HepG2 (cell line): ENCODE results near the gene PODN. TPM values are rescaled to one million over a fixed set of nuclear protein-coding genes. Genes with fewer than 3 reads are reported as not detected.

Source experiments
- GLI4 ChIP-seq: sonication (generic); formaldehyde crosslinking; IDR thresholded peaks from 2 replicates; pipeline ENCODE4 v1.5.1; 2020; ENCODE audit warnings: missing genetic modification reagents, mild to moderate bottlenecking, moderate library complexity, borderline replicate concordance
- ZNF572 ChIP-seq: sonication (generic); formaldehyde crosslinking; IDR thresholded peaks from 2 replicates; pipeline ENCODE4 v1.5.1; 2020; ENCODE audit warnings: mild to moderate bottlenecking, missing genetic modification reagents
- polyA plus RNA-seq, 8 experiments: library from polyadenylated mRNA; depleted of rRNA in 3 of 8; stranded (reverse) in 7 of 8; unstranded in 1 of 8; fragments of >200 nt; fragmentation: Illumina TruSeq in 4 of 8; extraction: Trizol in 4 of 8; gene quantifications; 2 replicates each; pipeline versions ENCODE4 v1.2.1 to v1.2.3, GENCODE V29; 2011 to 2016; ENCODE audit warnings: low read depth in 4 of 8, missing spikeins in 1 of 8, mixed read lengths in 1 of 8; ENCODE audit not compliant: insufficient read depth in 1 of 8
- total RNA-seq, 5 experiments: library from RNA; depleted of rRNA; stranded (reverse); fragments of >200 nt; fragmentation: Illumina TruSeq; extraction: Trizol; gene quantifications; 2 replicates each; pipeline ENCODE4 v1.2.3, GENCODE V29; 2016; ENCODE audit warnings: low read depth in 1 of 5
- TF ChIP-seq, protein P1 (sequence below): sonication (generic); formaldehyde crosslinking; IDR thresholded peaks from 2 replicates; pipeline ENCODE4 v1.5.1; 2020; ENCODE audit warnings: mild to moderate bottlenecking, missing genetic modification reagents, moderate library complexity
- TF ChIP-seq, protein P2 (sequence below): sonication (generic); formaldehyde crosslinking; IDR thresholded peaks from 2 replicates; pipeline ENCODE4 v1.8.1; 2023; ENCODE audit warnings: missing genetic modification reagents, mild to moderate bottlenecking, borderline replicate concordance

The PODN gene
- total and polyA plus RNA-seq, 2 of the 13 experiments (the other 11 are each of a cell fraction or from before 2014, with no cell fraction given), result 0.13 TPM; not detected in 1

DNA sequence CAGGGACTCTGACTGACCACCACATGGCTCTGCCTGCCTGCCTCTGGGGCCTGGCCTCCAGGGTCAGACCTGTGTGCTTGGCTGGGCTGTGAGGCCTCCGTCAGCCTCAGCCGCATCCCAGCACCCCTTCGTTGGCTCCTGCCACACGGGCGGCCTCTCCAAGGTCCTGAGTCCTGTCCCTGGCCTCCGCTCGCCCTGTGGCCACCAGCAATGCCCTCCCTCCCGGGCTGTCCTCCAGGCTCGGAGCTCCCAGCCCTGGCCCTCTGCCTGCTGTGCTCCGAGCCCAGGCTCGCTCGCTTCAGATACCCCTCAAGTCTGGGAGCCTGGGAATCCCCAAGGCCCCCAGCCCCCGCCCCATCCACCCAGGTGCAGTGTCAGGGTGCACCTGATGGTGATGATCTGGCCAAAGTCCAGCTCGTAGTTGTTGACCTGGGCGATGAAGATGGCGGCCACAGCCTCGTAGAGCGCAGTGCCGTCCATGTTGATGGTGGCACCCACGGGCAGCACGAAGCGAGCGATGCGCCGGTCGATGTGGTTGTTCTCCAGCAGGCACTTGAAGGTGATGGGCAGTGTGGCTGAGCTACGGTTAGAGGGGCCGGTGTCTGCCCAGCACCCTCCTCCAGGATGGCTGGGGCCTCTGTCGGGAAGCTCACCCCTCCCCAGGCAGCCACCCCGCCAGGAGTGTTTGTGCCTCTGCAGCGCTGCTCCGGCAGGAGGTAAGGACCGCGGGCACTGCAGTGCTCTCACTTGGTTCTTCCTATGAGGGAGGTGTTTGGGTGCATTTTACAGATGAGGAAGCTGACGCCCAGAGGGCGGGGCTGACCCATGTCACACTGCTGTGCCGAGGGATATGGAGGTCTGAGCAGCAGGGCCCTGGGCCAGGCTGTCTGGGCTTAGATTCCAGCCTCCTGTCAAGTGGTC, 28.5 kb downstream of the PODN start (continued):
- TF ChIP-seq, protein P1, sequence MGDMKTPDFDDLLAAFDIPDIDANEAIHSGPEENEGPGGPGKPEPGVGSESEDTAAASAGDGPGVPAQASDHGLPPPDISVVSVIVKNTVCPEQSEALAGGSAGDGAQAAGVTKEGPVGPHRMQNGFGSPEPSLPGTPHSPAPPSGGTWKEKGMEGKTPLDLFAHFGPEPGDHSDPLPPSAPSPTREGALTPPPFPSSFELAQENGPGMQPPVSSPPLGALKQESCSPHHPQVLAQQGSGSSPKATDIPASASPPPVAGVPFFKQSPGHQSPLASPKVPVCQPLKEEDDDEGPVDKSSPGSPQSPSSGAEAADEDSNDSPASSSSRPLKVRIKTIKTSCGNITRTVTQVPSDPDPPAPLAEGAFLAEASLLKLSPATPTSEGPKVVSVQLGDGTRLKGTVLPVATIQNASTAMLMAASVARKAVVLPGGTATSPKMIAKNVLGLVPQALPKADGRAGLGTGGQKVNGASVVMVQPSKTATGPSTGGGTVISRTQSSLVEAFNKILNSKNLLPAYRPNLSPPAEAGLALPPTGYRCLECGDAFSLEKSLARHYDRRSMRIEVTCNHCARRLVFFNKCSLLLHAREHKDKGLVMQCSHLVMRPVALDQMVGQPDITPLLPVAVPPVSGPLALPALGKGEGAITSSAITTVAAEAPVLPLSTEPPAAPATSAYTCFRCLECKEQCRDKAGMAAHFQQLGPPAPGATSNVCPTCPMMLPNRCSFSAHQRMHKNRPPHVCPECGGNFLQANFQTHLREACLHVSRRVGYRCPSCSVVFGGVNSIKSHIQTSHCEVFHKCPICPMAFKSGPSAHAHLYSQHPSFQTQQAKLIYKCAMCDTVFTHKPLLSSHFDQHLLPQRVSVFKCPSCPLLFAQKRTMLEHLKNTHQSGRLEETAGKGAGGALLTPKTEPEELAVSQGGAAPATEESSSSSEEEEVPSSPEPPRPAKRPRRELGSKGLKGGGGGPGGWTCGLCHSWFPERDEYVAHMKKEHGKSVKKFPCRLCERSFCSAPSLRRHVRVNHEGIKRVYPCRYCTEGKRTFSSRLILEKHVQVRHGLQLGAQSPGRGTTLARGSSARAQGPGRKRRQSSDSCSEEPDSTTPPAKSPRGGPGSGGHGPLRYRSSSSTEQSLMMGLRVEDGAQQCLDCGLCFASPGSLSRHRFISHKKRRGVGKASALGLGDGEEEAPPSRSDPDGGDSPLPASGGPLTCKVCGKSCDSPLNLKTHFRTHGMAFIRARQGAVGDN (CRISPR knock-in tag), result peak; percentile 70
- TF ChIP-seq, protein P2, sequence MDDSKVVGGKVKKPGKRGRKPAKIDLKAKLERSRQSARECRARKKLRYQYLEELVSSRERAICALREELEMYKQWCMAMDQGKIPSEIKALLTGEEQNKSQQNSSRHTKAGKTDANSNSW, result no peak
- 0 out of 2 replicates have a peak, but pooled peaks have one; percentile 72 for TF ChIP-seq GLI4 (CRISPR knock-in tag)
- 0 out of 2 replicates have a peak, but pooled peaks have one; percentile 62 for TF ChIP-seq ZNF572 (CRISPR knock-in tag)
- TF ChIP-seq, all 625 proteins: peak for 31
